Fibroblast of skin of left biceps (primary cell): ENCODE results near the gene MGAT4A.

Experiments used
- DNase-seq, 2 experiments: peaks; one replicate each; pipeline ENCODE4 v3.0.0-alpha.2; 2013; ENCODE audit warnings: low read depth in 2 of 2

The MGAT4A gene

GRCh38 chr2:98731041-98731893, at the start of gene MGAT4A:
MGAT4A (minus strand) TSS chr2:98731132; CDS start chr2:98726332, 4,800 bp downstream.
- no peak for DNase-seq

- no peak for DNase-seq
Measured at GRCh38 chr2:98778741-98779483, 48.0 kb upstream of the MGAT4A start.

GRCh38 chr2:98778151-98778550, 47.2 kb upstream of the MGAT4A start:
- DNase-seq: no peak

GRCh38 chr2:98777710-98778109, 46.8 kb upstream of the MGAT4A start:
- DNase-seq: no peak

GRCh38 chr2:98777076-98777475, 46.1 kb upstream of the MGAT4A start:
- DNase-seq: no peak

GRCh38 chr2:98776136-98776535, 45.2 kb upstream of the MGAT4A start:
- DNase-seq: no peak

- no peak for DNase-seq
Measured at GRCh38 chr2:98775146-98775986, 44.4 kb upstream of the MGAT4A start.

- no peak for DNase-seq
Measured at GRCh38 chr2:98773907-98774306, 43.0 kb upstream of the MGAT4A start.

GRCh38 chr2:98773169-98773568, 42.2 kb upstream of the MGAT4A start:
- no peak for DNase-seq

- DNase-seq: no peak
Measured at GRCh38 chr2:98772536-98772935, 41.6 kb upstream of the MGAT4A start.

- DNase-seq: no peak
Measured at GRCh38 chr2:98771721-98772524, 41.0 kb upstream of the MGAT4A start.

- DNase-seq: no peak
Measured at GRCh38 chr2:98771264-98771663, 40.3 kb upstream of the MGAT4A start.

GRCh38 chr2:98769784-98770183, 38.9 kb upstream of the MGAT4A start:
- no peak for DNase-seq

GRCh38 chr2:98769114-98769476, 38.2 kb upstream of the MGAT4A start:
- no peak for DNase-seq

- no peak for DNase-seq
Measured at GRCh38 chr2:98768384-98769113, 37.6 kb upstream of the MGAT4A start.

- no peak for DNase-seq
Measured at GRCh38 chr2:98764499-98764898, 33.6 kb upstream of the MGAT4A start.

GRCh38 chr2:98763209-98763951, 32.4 kb upstream of the MGAT4A start:
- DNase-seq: no peak

- no peak for DNase-seq
Measured at GRCh38 chr2:98761909-98762308, 31.0 kb upstream of the MGAT4A start.

GRCh38 chr2:98761267-98761781, 30.4 kb upstream of the MGAT4A start:
- DNase-seq: no peak
